ENCODE data around the gene PAPSS1. TPM values are rescaled to one million over a fixed set of nuclear protein-coding genes. Genes with fewer than 3 reads are reported as not detected.

The PAPSS1 gene
- polyA plus RNA-seq, 1 donor (not counting 4 experiments of a cell fraction or from before 2014, with no cell fraction given) = 95.2 TPM

DNA sequence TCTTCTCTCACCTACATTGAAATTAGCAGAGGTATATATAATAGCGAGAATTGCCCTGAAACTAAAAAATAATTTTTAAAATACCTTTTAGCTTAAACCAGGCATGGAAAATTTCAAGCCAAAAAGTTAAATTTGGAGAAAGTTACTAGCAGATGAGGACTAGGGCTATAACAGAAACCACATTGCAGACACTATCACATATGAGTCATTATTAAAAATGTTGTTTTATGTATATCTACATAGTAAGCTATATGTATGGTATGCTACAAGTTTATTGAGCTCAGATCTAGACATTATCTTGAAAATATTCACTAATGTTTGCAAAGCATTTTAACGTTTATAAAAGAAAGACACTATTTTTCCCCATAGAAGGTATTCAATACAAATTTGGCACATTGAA, 147.8 kb downstream of the PAPSS1 start:
- no peak overlapping the region for H2AFZ ChIP-seq (ENCODE audit: control insufficient read depth, low read length)
- H4K20me1 ChIP-seq (ENCODE audit: control insufficient read depth, extremely low read depth, insufficient read depth, low read length) = no peaks in the 10 kb centered on the region
- H3K4me3 ChIP-seq (ENCODE audit: control insufficient read depth in 2 of 3, extremely low read depth in 1 of 3, insufficient read depth in 2 of 3, low read depth in 1 of 3, low read length in 3 of 3) = no peak overlapping the region
- H3K4me1 ChIP-seq (ENCODE audit: control insufficient read depth, extremely low read depth, insufficient read depth, low read length) = no peaks in the 10 kb centered on the region
- no peaks in the 10 kb centered on the region for H3K9me1 ChIP-seq (ENCODE audit: control insufficient read depth, extremely low read depth, insufficient read depth, low read length)
- DNase-seq (ENCODE audit: low read depth, low spot score) (no peak), FAIRE-seq (no peak)
- dilution Hi-C loops (cut with MboI; ENCODE audit: extremely low pct_ligation_motif_present, low sequenced_read_pairs) = no loop called here
- H3K9me3 ChIP-seq (ENCODE audit: control insufficient read depth, low read depth, low read length) = no peaks in the 10 kb centered on the region
- no peaks in the 10 kb centered on the region for H3K27me3 ChIP-seq (ENCODE audit: control insufficient read depth, extremely low read depth, insufficient read depth, low read length)
- no peak for TF ChIP-seq EZH2 (IDR thresholded peaks at IDR 0.05; ENCODE audit: low read length)
- TF ChIP-seq, protein P1, sequence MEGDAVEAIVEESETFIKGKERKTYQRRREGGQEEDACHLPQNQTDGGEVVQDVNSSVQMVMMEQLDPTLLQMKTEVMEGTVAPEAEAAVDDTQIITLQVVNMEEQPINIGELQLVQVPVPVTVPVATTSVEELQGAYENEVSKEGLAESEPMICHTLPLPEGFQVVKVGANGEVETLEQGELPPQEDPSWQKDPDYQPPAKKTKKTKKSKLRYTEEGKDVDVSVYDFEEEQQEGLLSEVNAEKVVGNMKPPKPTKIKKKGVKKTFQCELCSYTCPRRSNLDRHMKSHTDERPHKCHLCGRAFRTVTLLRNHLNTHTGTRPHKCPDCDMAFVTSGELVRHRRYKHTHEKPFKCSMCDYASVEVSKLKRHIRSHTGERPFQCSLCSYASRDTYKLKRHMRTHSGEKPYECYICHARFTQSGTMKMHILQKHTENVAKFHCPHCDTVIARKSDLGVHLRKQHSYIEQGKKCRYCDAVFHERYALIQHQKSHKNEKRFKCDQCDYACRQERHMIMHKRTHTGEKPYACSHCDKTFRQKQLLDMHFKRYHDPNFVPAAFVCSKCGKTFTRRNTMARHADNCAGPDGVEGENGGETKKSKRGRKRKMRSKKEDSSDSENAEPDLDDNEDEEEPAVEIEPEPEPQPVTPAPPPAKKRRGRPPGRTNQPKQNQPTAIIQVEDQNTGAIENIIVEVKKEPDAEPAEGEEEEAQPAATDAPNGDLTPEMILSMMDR (optimal IDR thresholded peaks at IDR 0.05 in 1 of 3, IDR thresholded peaks at IDR 0.05 in 1 of 3, conservative IDR thresholded peaks at IDR 0.05 in 1 of 3; ENCODE audit: extremely low read depth in 1 of 3, insufficient read depth in 2 of 3, low read length in 3 of 3) = no peak
- no peaks in the 10 kb centered on the region for H3K79me2 ChIP-seq (ENCODE audit: control insufficient read depth, insufficient read depth, low read length)
- no peak overlapping the region for H3K27ac ChIP-seq (ENCODE audit: control insufficient read depth, insufficient read depth, low read length)
- no peak overlapping the region for H3K9ac ChIP-seq (ENCODE audit: control insufficient read depth, extremely low read depth, insufficient read depth, low read length)
- no peaks in the 10 kb centered on the region for H3K36me3 ChIP-seq (ENCODE audit: control insufficient read depth in 2 of 2, extremely low read depth in 1 of 2, insufficient read depth in 2 of 2, low read length in 2 of 2)
- no peak overlapping the region for H3K4me2 ChIP-seq (ENCODE audit: control insufficient read depth, extremely low read depth, insufficient read depth, low read depth, low read length)

DNA sequence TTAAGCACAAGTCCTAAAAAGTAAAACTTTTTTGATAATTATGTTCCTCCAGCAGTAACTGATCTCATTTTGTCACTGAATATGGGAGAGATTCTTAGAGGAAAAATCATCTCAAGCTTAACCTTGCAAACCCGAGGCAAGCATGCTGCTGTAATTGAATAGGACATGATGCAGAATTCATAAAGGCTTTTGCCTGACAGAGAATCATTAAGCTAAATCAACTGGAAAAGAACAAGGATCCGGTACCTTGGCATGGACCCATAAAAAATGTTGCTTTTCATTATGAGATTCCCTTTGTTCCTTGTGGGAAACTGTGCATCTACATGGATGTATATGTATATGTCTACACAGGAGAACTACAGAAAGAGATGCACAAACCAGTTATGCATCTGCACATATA, 149.1 kb downstream of the PAPSS1 start:
- DNase-seq (ENCODE audit: low read depth, low spot score) (no peak), FAIRE-seq (no peak)
- Histone ChIP-seq H3K4me2 (ENCODE audit: control insufficient read depth, extremely low read depth, insufficient read depth, low read depth, low read length) (no peak overlapping the region), H4K20me1 (ENCODE audit: control insufficient read depth, extremely low read depth, insufficient read depth, low read length) (no peaks in the 10 kb centered on the region), H3K4me3 (ENCODE audit: control insufficient read depth in 2 of 3, extremely low read depth in 1 of 3, insufficient read depth in 2 of 3, low read depth in 1 of 3, low read length in 3 of 3) (no peak overlapping the region), H2AFZ (ENCODE audit: control insufficient read depth, low read length) (no peak overlapping the region), H3K4me1 (ENCODE audit: control insufficient read depth, extremely low read depth, insufficient read depth, low read length) (no peaks in the 10 kb centered on the region), H3K9me3 (ENCODE audit: control insufficient read depth, low read depth, low read length) (no peaks in the 10 kb centered on the region), H3K36me3 (ENCODE audit: control insufficient read depth in 2 of 2, extremely low read depth in 1 of 2, insufficient read depth in 2 of 2, low read length in 2 of 2) (no peaks in the 10 kb centered on the region), H3K27me3 (ENCODE audit: control insufficient read depth, extremely low read depth, insufficient read depth, low read length) (no peaks in the 10 kb centered on the region), H3K27ac (ENCODE audit: control insufficient read depth, insufficient read depth, low read length) (no peak overlapping the region), H3K9ac (ENCODE audit: control insufficient read depth, extremely low read depth, insufficient read depth, low read length) (no peak overlapping the region), H3K79me2 (ENCODE audit: control insufficient read depth, insufficient read depth, low read length) (no peaks in the 10 kb centered on the region), H3K9me1 (ENCODE audit: control insufficient read depth, extremely low read depth, insufficient read depth, low read length) (no peaks in the 10 kb centered on the region)
- dilution Hi-C loops (cut with MboI; ENCODE audit: extremely low pct_ligation_motif_present, low sequenced_read_pairs) = no loop called here
- TF ChIP-seq EZH2 (IDR thresholded peaks at IDR 0.05; ENCODE audit: low read length) = no peak
- TF ChIP-seq, protein P1 (optimal IDR thresholded peaks at IDR 0.05 in 1 of 3, IDR thresholded peaks at IDR 0.05 in 1 of 3, conservative IDR thresholded peaks at IDR 0.05 in 1 of 3; ENCODE audit: extremely low read depth in 1 of 3, insufficient read depth in 2 of 3, low read length in 3 of 3) = no peak

Data from keratinocyte (primary cell).